HepG2 (cell line): ENCODE measurements around the gene SIK2. TPM values are rescaled to one million over a fixed set of nuclear protein-coding genes. Genes with fewer than 3 reads are reported as not detected.

Source experiments
- ATAC-seq: fragments of 200-7000 bp; cut with Tn5 transposase; 3 replicates; pipeline ENCODE4 v1.9.1; 2020; ENCODE audit warnings: mild to moderate bottlenecking, moderate library complexity
- BruUV-seq: library from RNA; stranded (reverse); fragments of 400-500 nt; replicated peaks from 2 replicates; lab custom pipeline; 2021; lab: Mats Ljungman, UMichigan
- CTCF ChIA-PET: fragments of 300-600 bp; formaldehyde crosslinking; extraction: SDS; loops from one replicate; lab custom pipeline; 2021; ENCODE audit warnings: low total read pairs, inconsistent platforms, low intra/inter-chr PET ratio; lab: Yijun Ruan, JAX
- POLR2A ChIA-PET: fragments of 350-600 bp; sonication (Branson Sonifier 250); formaldehyde crosslinking; loops from one replicate; lab custom pipeline; 2020; ENCODE audit warnings: antibody characterized with exemption, inconsistent platforms; lab: Yijun Ruan, JAX
- DNase-seq: peaks from one replicate; pipeline ENCODE4 v3.0.0-alpha.2; 2015; ENCODE audit warnings: low spot score
- FAIRE-seq: peaks from 3 replicates; lab custom pipeline; 2011; peaks lifted over from hg19 to GRCh38; lab: Jason Lieb, UNC
- H2AFZ ChIP-seq: one replicate; pipeline ENCODE4 v1.6.1; 2011; ENCODE audit warnings: low read length, inconsistent platforms
- H3K27ac ChIP-seq: fragments of 300-600 bp; 3 replicates; pipeline ENCODE4 v1.8.0; 2011; ENCODE audit warnings: mixed run types, mild to moderate bottlenecking, mixed read lengths, low read length, inconsistent platforms; ENCODE audit not compliant: insufficient read depth; ENCODE audit errors: extremely low read length
- H3K27me3 ChIP-seq, 2 experiments: fragments of 200-600 bp in 1 of 2; 2 replicates in 1 of 2; 3 replicates in 1 of 2; pipeline versions ENCODE4 v1.6.0 to v1.8.0; 2011; ENCODE audit warnings: low read length in 2 of 2, mild to moderate bottlenecking in 2 of 2, moderate library complexity in 2 of 2, inconsistent platforms in 1 of 2; ENCODE audit not compliant: insufficient read depth in 2 of 2, control insufficient read depth in 1 of 2
- H3K36me3 ChIP-seq, 2 experiments: fragments of 200-600 bp in 1 of 2; replicated peaks in 1 of 2; 2 replicates in 1 of 2; 3 replicates in 1 of 2; pipeline versions ENCODE4 v1.5.1 to v1.8.0; 2011; ENCODE audit warnings: low read length in 2 of 2, inconsistent platforms in 1 of 2; ENCODE audit not compliant: insufficient read depth in 2 of 2, control insufficient read depth in 1 of 2
- H3K4me1 ChIP-seq: 2 replicates; pipeline ENCODE4 v1.5.1; 2012; ENCODE audit warnings: low read length, inconsistent platforms; ENCODE audit not compliant: insufficient read depth
- H3K4me2 ChIP-seq: 2 replicates; pipeline ENCODE4 v1.6.0; 2011; ENCODE audit warnings: low read depth, low read length, inconsistent platforms
- H3K4me3 ChIP-seq, 3 experiments: fragments of 200-600 bp in 1 of 3; sonication (generic), shearing (Covaris generic) in 1 of 3; replicated peaks in 1 of 3; 2 replicates each; pipeline ENCODE4 v1.5.1; 2011 to 2016; ENCODE audit warnings: low read length in 3 of 3, inconsistent platforms in 2 of 3, low read depth in 2 of 3, mild to moderate bottlenecking in 2 of 3, control low read depth in 1 of 3, mixed read lengths in 1 of 3; ENCODE audit not compliant: insufficient read depth in 1 of 3
- H3K79me2 ChIP-seq: one replicate; pipeline ENCODE4 v1.6.1; 2011; ENCODE audit warnings: low read length, inconsistent platforms; ENCODE audit not compliant: insufficient read depth
- H3K9ac ChIP-seq: 2 replicates; pipeline ENCODE4 v1.6.0; 2011; ENCODE audit warnings: mild to moderate bottlenecking, low read depth, low read length, inconsistent platforms; ENCODE audit not compliant: insufficient read depth
- H3K9me3 ChIP-seq: 2 replicates; pipeline ENCODE4 v1.5.1; 2012; ENCODE audit warnings: mild to moderate bottlenecking, low read length
- H4K20me1 ChIP-seq: 2 replicates; pipeline ENCODE4 v1.6.0; 2011; ENCODE audit warnings: inconsistent platforms, mild to moderate bottlenecking, low read length, moderate library complexity; ENCODE audit not compliant: insufficient read depth
- MAFF ChIP-seq: IDR thresholded peaks from 2 replicates; pipeline ENCODE4 v1.6.1; 2011; ENCODE audit warnings: low read depth, low read length, improper control_type of control experiment
- MIXL1 ChIP-seq: IDR thresholded peaks from 2 replicates; pipeline ENCODE4 v1.6.1; 2016
- NONO ChIP-seq, 2 experiments: fragments of 450-650 bp in 1 of 2; sonication (generic) in 1 of 2; formaldehyde crosslinking in 1 of 2; IDR thresholded peaks in 1 of 2; conservative IDR thresholded peaks in 1 of 2; 2 replicates each; pipeline versions ENCODE4 v1.6.1 to v1.8.0; 2017 to 2022; ENCODE audit warnings: mild to moderate bottlenecking in 1 of 2, missing genetic modification reagents in 1 of 2, moderate library complexity in 1 of 2
- POLR2A ChIP-seq, 2 experiments: IDR thresholded peaks; 2 replicates each; pipeline ENCODE4 v1.6.1; 2011; ENCODE audit warnings: low read depth in 2 of 2, low read length in 2 of 2, mild to moderate bottlenecking in 1 of 2, moderate library complexity in 1 of 2; ENCODE audit not compliant: insufficient read depth in 1 of 2
- RARA ChIP-seq: IDR thresholded peaks from 2 replicates; pipeline ENCODE4 v1.6.1; 2016; ENCODE audit warnings: missing genetic modification reagents, missing compliant biosample characterization
- REL ChIP-seq: sonication (generic); formaldehyde crosslinking; conservative IDR thresholded peaks from 2 replicates; pipeline ENCODE4 v1.8.0; 2022; ENCODE audit warnings: mild to moderate bottlenecking, missing genetic modification reagents, moderate library complexity
- TSC22D2 ChIP-seq: sonication (generic); formaldehyde crosslinking; IDR thresholded peaks from 2 replicates; pipeline ENCODE4 v1.5.1; 2020; ENCODE audit warnings: missing genetic modification reagents, mild to moderate bottlenecking, borderline replicate concordance
- WIZ ChIP-seq: sonication (generic); formaldehyde crosslinking; IDR thresholded peaks from 2 replicates; pipeline ENCODE4 v1.5.1; 2020; ENCODE audit warnings: mild to moderate bottlenecking, missing genetic modification reagents
- ZBTB42 ChIP-seq: sonication (generic); formaldehyde crosslinking; IDR thresholded peaks from 2 replicates; pipeline ENCODE4 v1.5.0; 2020; ENCODE audit warnings: mild to moderate bottlenecking, missing genetic modification reagents
- ZC3H13 ChIP-seq: sonication (generic); formaldehyde crosslinking; IDR thresholded peaks from 2 replicates; pipeline ENCODE4 v1.8.1; 2023; ENCODE audit warnings: mild to moderate bottlenecking, missing genetic modification reagents, moderate library complexity
- ZNF234 ChIP-seq: sonication (generic); formaldehyde crosslinking; conservative IDR thresholded peaks from 2 replicates; pipeline ENCODE4 v1.5.1; 2020; ENCODE audit warnings: mild to moderate bottlenecking, missing genetic modification reagents
- ZNF577 ChIP-seq: sonication (generic); formaldehyde crosslinking; IDR thresholded peaks from 2 replicates; pipeline ENCODE4 v1.4.0; 2020; ENCODE audit warnings: mild to moderate bottlenecking, low read depth, missing genetic modification reagents, borderline replicate concordance
- ZNF598 ChIP-seq: sonication (generic); formaldehyde crosslinking; IDR thresholded peaks from 2 replicates; pipeline ENCODE4 v1.5.1; 2020; ENCODE audit warnings: mild to moderate bottlenecking, missing genetic modification reagents, borderline replicate concordance
- ZNF670 ChIP-seq: sonication (generic); formaldehyde crosslinking; IDR thresholded peaks from 2 replicates; pipeline ENCODE4 v1.8.0; 2022; ENCODE audit warnings: mild to moderate bottlenecking, missing genetic modification reagents, borderline replicate concordance
- ZNF790 ChIP-seq: sonication (generic); formaldehyde crosslinking; IDR thresholded peaks from 2 replicates; pipeline ENCODE4 v1.8.0; 2022; ENCODE audit warnings: missing genetic modification reagents, mild to moderate bottlenecking, borderline replicate concordance
- ZNF841 ChIP-seq: sonication (generic); formaldehyde crosslinking; IDR thresholded peaks from 2 replicates; pipeline ENCODE4 v1.8.1; 2023; ENCODE audit warnings: missing genetic modification reagents, borderline replicate concordance
- WGBS: methylation state at CpG from one replicate; pipeline ENCODE4 v1.1.6; 2017; ENCODE audit warnings: low lambda C conversion rate; 5-methylcytosine and 5-hydroxymethylcytosine counted together
- in situ Hi-C: cut with HindIII; loops from 2 replicates; pipeline ENCODE4 v1.10.0; 2017; ENCODE audit warnings: low pct_unique_long_range_greater_than_20kb; ENCODE audit not compliant: extremely low pct_ligation_motif_present
- intact Hi-C: fragments of 100-400 bp; cut with micrococcal nuclease; formaldehyde crosslinking; loops from one replicate; pipeline ENCODE4 v1.10.0; 2022; ENCODE audit not compliant: unreplicated experiment
- polyA plus RNA-seq, 8 experiments: library from polyadenylated mRNA; depleted of rRNA in 3 of 8; stranded (reverse) in 7 of 8; unstranded in 1 of 8; fragments of >200 nt; fragmentation: Illumina TruSeq in 4 of 8; extraction: Trizol in 4 of 8; gene quantifications; 2 replicates each; pipeline versions ENCODE4 v1.2.1 to v1.2.3, GENCODE V29; 2011 to 2016; ENCODE audit warnings: low read depth in 4 of 8, missing spikeins in 1 of 8, mixed read lengths in 1 of 8; ENCODE audit not compliant: insufficient read depth in 1 of 8
- total RNA-seq, 5 experiments: library from RNA; depleted of rRNA; stranded (reverse); fragments of >200 nt; fragmentation: Illumina TruSeq; extraction: Trizol; gene quantifications; 2 replicates each; pipeline ENCODE4 v1.2.3, GENCODE V29; 2016; ENCODE audit warnings: low read depth in 1 of 5
- TF ChIP-seq, protein P1 (sequence below): sonication (generic); formaldehyde crosslinking; IDR thresholded peaks from 2 replicates; pipeline ENCODE4 v1.4.0; 2020; ENCODE audit warnings: missing genetic modification reagents
- TF ChIP-seq, protein P2 (sequence below): IDR thresholded peaks from 2 replicates; pipeline ENCODE4 v1.6.1; 2018; ENCODE audit warnings: missing genetic modification reagents, mild to moderate bottlenecking, missing compliant biosample characterization
- TF ChIP-seq, protein P3 (sequence below): sonication (generic); formaldehyde crosslinking; IDR thresholded peaks from 2 replicates; pipeline ENCODE4 v1.5.1; 2020; ENCODE audit warnings: mild to moderate bottlenecking, missing genetic modification reagents

Gene SIK2
- total and polyA plus RNA-seq, 2 of the 13 experiments (the other 11 are each of a cell fraction or from before 2014, with no cell fraction given): 8.1 to 15.4 TPM

DNA sequence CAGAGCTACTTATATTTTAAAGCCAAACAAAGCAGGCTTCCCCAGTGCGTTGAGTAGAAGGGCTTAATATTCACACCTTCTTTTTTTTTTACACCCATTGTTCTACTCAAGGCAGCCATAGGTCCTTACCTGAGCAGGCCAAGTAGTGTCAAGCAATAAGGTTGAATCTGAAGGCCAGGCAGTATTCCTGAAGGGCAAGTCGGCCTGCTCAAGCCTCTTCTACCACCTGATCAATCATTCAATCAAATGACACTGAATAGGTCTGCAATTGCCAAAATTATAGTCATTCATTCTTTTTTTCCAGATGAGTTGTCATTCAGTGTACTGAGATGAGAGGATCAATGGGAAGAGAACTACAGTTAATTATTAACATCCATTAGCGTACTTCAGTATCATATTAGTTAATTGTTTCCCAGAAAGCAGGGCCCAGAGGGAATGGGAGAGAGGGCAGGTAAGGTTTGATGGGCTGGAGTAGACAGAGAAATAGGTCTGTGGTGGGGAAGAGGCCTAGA lies 175.9 kb downstream of the SIK2 start:
- H3K4me2 ChIP-seq: peak overlapping the region; percentile 95
- no peaks in the 10 kb centered on the region for H4K20me1 ChIP-seq
- ChIA-PET POLR2A (interaction anchor here (0.6 to 4.7 kb wide), 17 partner anchors 8 to 175 kb away, joined by 3 to 68 read pairs (median 5); partner anchors contain the start of genes ALG9 and PPP2R1B), CTCF (interaction anchor here (1.8 to 2.2 kb wide), 3 partner anchors 63 to 176 kb away, joined by 16 to 23 read pairs (median 17); partner anchors contain the start of gene SIK2)
- H3K79me2 ChIP-seq: no peaks in the 10 kb centered on the region
- WGBS: 2% methylated on average over 3 of the region's 3 CpGs
- H3K27me3 ChIP-seq: no peaks in the 10 kb centered on the region
- no peak overlapping the region for H2AFZ ChIP-seq
- ATAC-seq (peak; percentile 87), DNase-seq (peak; percentile 62), FAIRE-seq (no peak)
- peaks cover 57% of the 10 kb centered on the region for H3K4me1 ChIP-seq
- no peaks in the 10 kb centered on the region for H3K36me3 ChIP-seq
- H3K9ac ChIP-seq: peak overlapping the region; percentile 57
- no peaks in the 10 kb centered on the region for H3K9me3 ChIP-seq
- peak overlapping the region; percentile 85 for H3K27ac ChIP-seq
- intact Hi-C loops: no loop called here
- H3K4me3 ChIP-seq: peak overlapping the region; percentile 13 to 62 (median 44); a peak in 3 of 6 replicates
- in situ Hi-C loops: loop anchor here (5.0 kb wide), 1 partner anchor 176 kb away; the partner anchor contains the start of gene SIK2
- no TSS peak for BruUV-seq
- 0 out of 2 replicates have a peak, but pooled peaks have one; percentile 22 for TF ChIP-seq RARA (CRISPR knock-in tag)
- TF ChIP-seq NONO (IDR thresholded peaks at IDR 0.05): no peak
- TF ChIP-seq NONO (CRISPR knock-in tag; conservative IDR thresholded peaks at IDR 0.05): 0 out of 2 replicates have a peak, but pooled peaks have one; percentile 30
- TF ChIP-seq TSC22D2 (CRISPR knock-in tag): no peak
- TF ChIP-seq MAFF: no peak
- peak in 1 of 2 experiments; percentile 40; a peak in 1 of 4 replicates for TF ChIP-seq POLR2A (IDR thresholded peaks at IDR 0.05; ENCODE audit: insufficient read depth in 1 of 2, low read depth in 2 of 2, low read length in 2 of 2)
- TF ChIP-seq, protein P1, sequence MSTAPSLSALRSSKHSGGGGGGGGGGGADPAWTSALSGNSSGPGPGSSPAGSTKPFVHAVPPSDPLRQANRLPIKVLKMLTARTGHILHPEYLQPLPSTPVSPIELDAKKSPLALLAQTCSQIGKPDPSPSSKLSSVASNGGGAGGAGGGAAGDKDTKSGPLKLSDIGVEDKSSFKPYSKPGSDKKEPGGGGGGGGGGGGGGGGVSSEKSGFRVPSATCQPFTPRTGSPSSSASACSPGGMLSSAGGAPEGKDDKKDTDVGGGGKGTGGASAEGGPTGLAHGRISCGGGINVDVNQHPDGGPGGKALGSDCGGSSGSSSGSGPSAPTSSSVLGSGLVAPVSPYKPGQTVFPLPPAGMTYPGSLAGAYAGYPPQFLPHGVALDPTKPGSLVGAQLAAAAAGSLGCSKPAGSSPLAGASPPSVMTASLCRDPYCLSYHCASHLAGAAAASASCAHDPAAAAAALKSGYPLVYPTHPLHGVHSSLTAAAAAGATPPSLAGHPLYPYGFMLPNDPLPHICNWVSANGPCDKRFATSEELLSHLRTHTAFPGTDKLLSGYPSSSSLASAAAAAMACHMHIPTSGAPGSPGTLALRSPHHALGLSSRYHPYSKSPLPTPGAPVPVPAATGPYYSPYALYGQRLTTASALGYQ (CRISPR knock-in tag): no peak
- no peak for TF ChIP-seq REL
- TF ChIP-seq ZNF841 (CRISPR knock-in tag): no peak
- TF ChIP-seq, protein P2, sequence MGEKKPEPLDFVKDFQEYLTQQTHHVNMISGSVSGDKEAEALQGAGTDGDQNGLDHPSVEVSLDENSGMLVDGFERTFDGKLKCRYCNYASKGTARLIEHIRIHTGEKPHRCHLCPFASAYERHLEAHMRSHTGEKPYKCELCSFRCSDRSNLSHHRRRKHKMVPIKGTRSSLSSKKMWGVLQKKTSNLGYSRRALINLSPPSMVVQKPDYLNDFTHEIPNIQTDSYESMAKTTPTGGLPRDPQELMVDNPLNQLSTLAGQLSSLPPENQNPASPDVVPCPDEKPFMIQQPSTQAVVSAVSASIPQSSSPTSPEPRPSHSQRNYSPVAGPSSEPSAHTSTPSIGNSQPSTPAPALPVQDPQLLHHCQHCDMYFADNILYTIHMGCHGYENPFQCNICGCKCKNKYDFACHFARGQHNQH (CRISPR knock-in tag): peak; percentile 26; the same call in 1 of the 2 replicates
- 0 out of 2 replicates have a peak, but pooled peaks have one; percentile 49 for TF ChIP-seq ZNF670 (CRISPR knock-in tag)
- TF ChIP-seq MIXL1 (CRISPR knock-in tag): peak; percentile 77
- no peak for TF ChIP-seq ZNF790 (CRISPR knock-in tag)
- 0 out of 2 replicates have a peak, but pooled peaks have one; percentile 36 for TF ChIP-seq ZC3H13 (CRISPR knock-in tag)
- TF ChIP-seq ZNF234 (CRISPR knock-in tag): no peak
- TF ChIP-seq, protein P3, sequence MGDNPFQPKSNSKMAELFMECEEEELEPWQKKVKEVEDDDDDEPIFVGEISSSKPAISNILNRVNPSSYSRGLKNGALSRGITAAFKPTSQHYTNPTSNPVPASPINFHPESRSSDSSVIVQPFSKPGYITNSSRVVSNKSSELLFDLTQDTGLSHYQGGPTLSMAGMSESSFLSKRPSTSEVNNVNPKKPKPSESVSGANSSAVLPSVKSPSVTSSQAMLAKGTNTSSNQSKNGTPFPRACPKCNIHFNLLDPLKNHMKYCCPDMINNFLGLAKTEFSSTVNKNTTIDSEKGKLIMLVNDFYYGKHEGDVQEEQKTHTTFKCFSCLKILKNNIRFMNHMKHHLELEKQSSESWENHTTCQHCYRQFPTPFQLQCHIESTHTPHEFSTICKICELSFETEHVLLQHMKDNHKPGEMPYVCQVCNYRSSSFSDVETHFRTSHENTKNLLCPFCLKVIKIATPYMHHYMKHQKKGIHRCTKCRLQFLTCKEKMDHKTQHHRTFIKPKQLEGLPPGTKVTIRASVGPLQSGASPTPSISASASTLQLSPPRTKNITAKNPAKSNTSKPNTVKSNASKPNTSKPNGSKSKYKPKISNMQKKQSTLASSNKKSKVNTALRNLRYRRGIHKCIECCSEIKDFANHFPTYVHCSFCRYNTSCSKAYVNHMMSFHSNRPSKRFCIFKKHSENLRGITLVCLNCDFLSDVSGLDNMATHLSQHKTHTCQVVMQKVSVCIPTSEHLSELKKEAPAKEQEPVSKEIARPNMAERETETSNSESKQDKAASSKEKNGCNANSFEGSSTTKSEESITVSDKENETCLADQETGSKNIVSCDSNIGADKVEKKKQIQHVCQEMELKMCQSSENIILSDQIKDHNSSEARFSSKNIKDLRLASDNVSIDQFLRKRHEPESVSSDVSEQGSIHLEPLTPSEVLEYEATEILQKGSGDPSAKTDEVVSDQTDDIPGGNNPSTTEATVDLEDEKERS: no peak
- TF ChIP-seq ZNF598 (CRISPR knock-in tag): no peak
- no peak for TF ChIP-seq WIZ (CRISPR knock-in tag)
- no peak for TF ChIP-seq ZBTB42 (CRISPR knock-in tag)
- TF ChIP-seq ZNF577 (CRISPR knock-in tag): no peak
